ENCODE data around the gene GPR37. TPM values are rescaled to one million over a fixed set of nuclear protein-coding genes. Genes with fewer than 3 reads are reported as not detected.

The GPR37 gene
- total and polyA plus RNA-seq, 2 experiments from 2014 or later: 3.6 to 8.8 TPM

DNA sequence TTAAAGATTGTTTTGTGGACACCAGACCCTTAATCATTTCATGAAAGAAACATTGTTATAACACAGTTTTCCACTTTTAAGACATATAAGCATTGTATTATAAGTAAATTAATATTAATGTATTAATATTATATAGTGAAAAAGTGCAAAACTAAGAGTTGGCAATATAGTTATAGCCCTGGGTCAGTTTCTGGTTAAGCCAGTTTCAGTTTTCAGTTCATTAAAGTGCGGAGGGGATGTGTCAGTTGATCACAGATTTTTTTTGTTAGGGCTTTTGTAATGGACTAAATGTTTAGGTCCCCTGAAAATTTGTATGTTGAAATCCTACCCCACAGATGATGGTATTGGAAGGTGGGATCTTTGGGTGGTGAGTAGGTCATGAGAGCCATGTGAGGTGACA is 45.7 kb upstream of the GPR37 start:
- H2AFZ ChIP-seq: no peak overlapping the region
- H3K9me3 ChIP-seq (ENCODE audit: low read depth): no peaks in the 10 kb centered on the region
- H3K27ac ChIP-seq: no peak overlapping the region
- DNase-seq (ENCODE audit: low spot score): no peak
- no peak overlapping the region for H3K4me2 ChIP-seq
- H3K9me2 ChIP-seq (replicated peaks; ENCODE audit: insufficient read depth): no peaks in the 10 kb centered on the region
- H3K79me2 ChIP-seq: no peaks in the 10 kb centered on the region
- TF ChIP-seq EZH2 (IDR thresholded peaks at IDR 0.05; ENCODE audit: borderline replicate concordance) (no peak), EZH2phosphoT487 (IDR thresholded peaks at IDR 0.05; ENCODE audit: low read depth, severe bottlenecking, unreplicated experiment) (no peak), CTCF (IDR thresholded peaks at IDR 0.05; ENCODE audit: poor library complexity) (no peak)
- H3K4me1 ChIP-seq (ENCODE audit: insufficient read depth): no peaks in the 10 kb centered on the region
- H3K36me3 ChIP-seq (replicated peaks; ENCODE audit: insufficient read depth, low read depth): no peaks in the 10 kb centered on the region
- 94% methylated on average over 1 of the region's 1 CpG for WGBS (ENCODE audit: low lambda C conversion rate, missing lambda C conversion rate)
- no peaks in the 10 kb centered on the region for H3K27me3 ChIP-seq
- H4K20me1 ChIP-seq (ENCODE audit: insufficient read depth, poor library complexity, severe bottlenecking): no peaks in the 10 kb centered on the region
- no peak overlapping the region for H3K4me3 ChIP-seq

DNA sequence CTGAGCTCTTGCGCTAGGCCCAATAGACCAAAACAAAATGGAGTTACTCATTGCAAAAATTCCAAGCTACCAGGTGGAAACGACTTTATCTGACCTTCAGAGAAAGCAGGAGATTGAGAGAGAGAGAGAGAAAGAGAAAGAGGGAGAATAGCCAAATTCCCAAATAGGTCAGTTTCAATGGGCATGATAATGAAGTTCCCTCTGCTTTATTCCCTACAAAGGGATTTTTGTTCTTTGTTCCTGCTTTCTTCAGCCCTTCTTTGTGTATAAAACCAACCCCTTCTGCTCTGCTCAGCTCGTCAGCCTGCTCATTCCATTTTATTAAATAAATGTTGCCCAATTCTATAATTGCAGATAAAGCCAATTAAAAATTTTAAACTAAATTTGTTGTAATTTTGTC is 45.0 kb upstream of the GPR37 start:
- Histone ChIP-seq H3K79me2 (no peaks in the 10 kb centered on the region), H4K20me1 (ENCODE audit: insufficient read depth, poor library complexity, severe bottlenecking) (no peaks in the 10 kb centered on the region), H3K9me3 (ENCODE audit: low read depth) (no peaks in the 10 kb centered on the region), H3K4me1 (ENCODE audit: insufficient read depth) (no peaks in the 10 kb centered on the region), H3K27me3 (no peaks in the 10 kb centered on the region), H3K4me2 (no peak overlapping the region), H2AFZ (no peak overlapping the region), H3K36me3 (replicated peaks; ENCODE audit: insufficient read depth, low read depth) (no peaks in the 10 kb centered on the region), H3K4me3 (no peak overlapping the region), H3K27ac (no peak overlapping the region), H3K9me2 (replicated peaks; ENCODE audit: insufficient read depth) (no peaks in the 10 kb centered on the region)
- TF ChIP-seq EZH2 (IDR thresholded peaks at IDR 0.05; ENCODE audit: borderline replicate concordance): no peak
- no peak for TF ChIP-seq CTCF (IDR thresholded peaks at IDR 0.05; ENCODE audit: poor library complexity)
- no peak for TF ChIP-seq EZH2phosphoT487 (IDR thresholded peaks at IDR 0.05; ENCODE audit: low read depth, severe bottlenecking, unreplicated experiment)
- 78% methylated on average over 3 of the region's 3 CpGs for WGBS (ENCODE audit: low lambda C conversion rate, missing lambda C conversion rate)
- DNase-seq (ENCODE audit: low spot score): no peak

DNA sequence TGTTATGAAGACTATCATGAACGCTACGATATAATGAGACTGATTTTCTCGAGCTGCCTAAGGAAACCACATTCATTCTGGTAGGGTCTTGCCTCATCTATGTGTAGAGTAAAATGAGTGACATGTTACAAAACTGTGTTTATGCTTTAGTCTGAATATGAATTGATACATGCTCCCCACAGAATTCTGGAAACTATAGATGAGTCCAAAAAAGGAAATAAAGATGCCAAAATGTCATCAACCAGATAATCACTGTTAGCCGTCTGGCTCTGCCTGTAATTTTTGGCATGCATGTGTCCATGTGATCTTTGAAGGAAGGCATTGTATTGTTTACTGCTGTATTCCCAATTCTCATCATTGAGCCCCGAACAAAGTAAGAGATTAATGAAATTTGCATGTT is 42.6 kb upstream of the GPR37 start:
- Histone ChIP-seq H2AFZ (no peak overlapping the region), H3K4me1 (ENCODE audit: insufficient read depth) (no peaks in the 10 kb centered on the region), H3K9me3 (ENCODE audit: low read depth) (no peaks in the 10 kb centered on the region), H3K9me2 (replicated peaks; ENCODE audit: insufficient read depth) (no peaks in the 10 kb centered on the region), H3K4me3 (no peak overlapping the region), H3K27me3 (no peaks in the 10 kb centered on the region), H3K27ac (no peak overlapping the region), H3K36me3 (replicated peaks; ENCODE audit: insufficient read depth, low read depth) (no peaks in the 10 kb centered on the region), H3K79me2 (no peaks in the 10 kb centered on the region), H3K4me2 (no peak overlapping the region), H4K20me1 (ENCODE audit: insufficient read depth, poor library complexity, severe bottlenecking) (no peaks in the 10 kb centered on the region)
- DNase-seq (ENCODE audit: low spot score): no peak
- TF ChIP-seq CTCF (IDR thresholded peaks at IDR 0.05; ENCODE audit: poor library complexity) (no peak), EZH2phosphoT487 (IDR thresholded peaks at IDR 0.05; ENCODE audit: low read depth, severe bottlenecking, unreplicated experiment) (no peak), EZH2 (IDR thresholded peaks at IDR 0.05; ENCODE audit: borderline replicate concordance) (no peak)
- 80% methylated on average over 5 of the region's 5 CpGs for WGBS (ENCODE audit: low lambda C conversion rate, missing lambda C conversion rate)
